ENCODE measurements around the gene TPK1. TPM values are rescaled to one million over a fixed set of nuclear protein-coding genes. Genes with fewer than 3 reads are reported as not detected.

TPK1 gene
- polyA plus RNA-seq, 4 donors: 2.7 to 21.9 (median 15.3) TPM

DNA sequence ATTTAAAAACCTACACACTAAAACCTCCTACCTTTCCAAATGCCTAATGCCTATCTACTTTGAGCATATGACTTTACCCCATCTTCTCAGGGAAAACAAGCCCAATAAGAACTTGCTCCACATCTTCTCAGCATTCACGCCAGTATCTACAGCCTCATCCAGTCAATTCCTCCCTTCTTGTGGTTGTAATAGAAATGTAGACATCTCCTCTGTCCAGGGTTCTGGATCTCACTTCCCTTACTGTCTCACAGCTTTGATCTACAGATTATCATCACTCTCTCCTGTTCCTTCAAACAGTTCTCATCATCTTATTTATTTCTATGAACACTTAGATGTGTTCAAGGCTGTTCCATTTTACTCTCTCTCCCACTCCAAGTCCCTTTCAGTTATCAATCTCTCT lies 361.9 kb downstream of the TPK1 start:
- WGBS, 3 donors: 42 to 84% (median 81%) methylated on average over 1 of the region's 1 CpG

DNA sequence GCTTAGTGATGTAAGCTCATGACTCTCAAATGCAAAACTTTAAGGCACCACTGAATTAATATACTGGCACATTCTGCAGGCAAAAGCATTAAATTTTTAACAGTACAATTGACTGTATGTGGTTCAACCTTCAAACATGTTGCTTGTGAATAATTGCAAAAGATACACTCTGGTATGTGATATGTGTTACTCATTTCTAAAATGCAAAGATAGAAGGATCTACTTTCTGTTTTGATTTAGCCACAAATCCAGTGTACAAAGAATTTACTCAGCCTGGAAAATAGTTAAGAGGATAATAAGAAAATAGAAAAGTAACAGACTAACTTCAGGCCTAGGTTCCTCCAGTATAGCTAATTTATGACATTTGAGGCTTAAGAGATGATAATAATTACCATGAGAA lies 365.8 kb downstream of the TPK1 start:
- H3K27ac ChIP-seq (ENCODE audit: low read depth in 1 of 3, low read length in 2 of 3): no peak overlapping the region
- no peaks in the 10 kb centered on the region for H3K27me3 ChIP-seq (ENCODE audit: control insufficient read depth in 3 of 3, insufficient read depth in 3 of 3, low read length in 3 of 3)
- H3K4me3 ChIP-seq (ENCODE audit: low read depth in 1 of 3, low read length in 3 of 3): no peak overlapping the region
- no peak for DNase-seq
- H3K4me1 ChIP-seq (ENCODE audit: control insufficient read depth in 3 of 3, insufficient read depth in 2 of 3, low read depth in 1 of 3, low read length in 2 of 3): no peaks in the 10 kb centered on the region
- peaks cover 0 to 5% (median 0%) of the 10 kb centered on the region in 3 donors for H3K36me3 ChIP-seq (ENCODE audit: control insufficient read depth in 3 of 3, insufficient read depth in 2 of 3, low read depth in 1 of 3, low read length in 3 of 3)
- no peak for FAIRE-seq
- H3K9me3 ChIP-seq (ENCODE audit: control insufficient read depth in 2 of 2, insufficient read depth in 1 of 2, low read depth in 1 of 2, low read length in 1 of 2): no peaks in the 10 kb centered on the region

More for the DNA sequence above, 361.9 kb downstream of the TPK1 start:
- Histone ChIP-seq H3K36me3 (ENCODE audit: control insufficient read depth in 3 of 3, insufficient read depth in 2 of 3, low read depth in 1 of 3, low read length in 3 of 3) (peaks cover 0 to 2% (median 0%) of the 10 kb centered on the region in 3 donors), H3K27ac (ENCODE audit: low read depth in 1 of 3, low read length in 2 of 3) (no peak overlapping the region), H3K27me3 (ENCODE audit: control insufficient read depth in 3 of 3, insufficient read depth in 3 of 3, low read length in 3 of 3) (no peaks in the 10 kb centered on the region), H3K4me3 (ENCODE audit: low read depth in 1 of 3, low read length in 3 of 3) (no peak overlapping the region), H3K4me1 (ENCODE audit: control insufficient read depth in 3 of 3, insufficient read depth in 2 of 3, low read depth in 1 of 3, low read length in 2 of 3) (no peaks in the 10 kb centered on the region), H3K9me3 (ENCODE audit: control insufficient read depth in 2 of 2, insufficient read depth in 1 of 2, low read depth in 1 of 2, low read length in 1 of 2) (no peaks in the 10 kb centered on the region)
- DNase-seq: no peak
- FAIRE-seq: no peak

DNA sequence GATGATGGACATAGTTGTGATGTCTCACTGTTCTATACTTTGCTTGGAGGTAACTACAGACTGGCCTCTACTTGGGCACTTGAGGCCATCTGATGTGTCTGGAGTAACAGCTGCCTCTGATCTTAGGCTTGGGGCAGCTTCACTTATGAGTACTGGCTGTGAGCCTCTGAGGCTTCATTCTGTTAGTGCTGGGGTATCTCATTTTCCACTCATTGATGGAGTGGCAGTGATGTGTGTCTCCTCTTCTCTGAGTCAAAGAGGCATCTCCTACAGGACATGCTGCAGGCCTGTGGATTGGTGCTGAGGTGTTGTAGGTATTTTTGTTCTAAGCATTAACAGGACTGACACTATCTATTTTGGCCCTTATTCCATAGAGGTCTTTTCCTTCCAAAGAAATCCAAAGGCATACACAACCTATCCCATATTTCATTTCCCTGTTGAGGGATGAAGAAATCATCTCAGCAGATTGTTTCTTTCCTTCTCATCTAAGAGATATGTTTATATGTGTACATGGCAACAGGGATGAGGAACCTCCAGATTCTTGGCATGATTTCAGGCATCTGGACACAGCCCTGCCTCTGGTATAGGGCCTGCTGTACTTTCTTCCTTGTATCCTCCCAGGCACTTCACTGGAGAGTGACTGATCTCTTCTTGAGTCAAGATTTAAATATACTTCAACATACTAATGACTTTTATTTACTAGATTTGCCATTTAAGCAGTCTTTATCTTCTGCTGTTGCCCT lies 366.7 kb downstream of the TPK1 start:
- DNase-seq (no peak), FAIRE-seq (no peak)
- Histone ChIP-seq H3K4me1 (ENCODE audit: control insufficient read depth in 3 of 3, insufficient read depth in 2 of 3, low read depth in 1 of 3, low read length in 2 of 3) (no peaks in the 10 kb centered on the region), H3K36me3 (ENCODE audit: control insufficient read depth in 3 of 3, insufficient read depth in 2 of 3, low read depth in 1 of 3, low read length in 3 of 3) (peaks cover 0 to 5% (median 0%) of the 10 kb centered on the region in 3 donors), H3K4me3 (ENCODE audit: low read depth in 1 of 3, low read length in 3 of 3) (no peak overlapping the region), H3K9me3 (ENCODE audit: control insufficient read depth in 2 of 2, insufficient read depth in 1 of 2, low read depth in 1 of 2, low read length in 1 of 2) (no peaks in the 10 kb centered on the region), H3K27ac (ENCODE audit: low read depth in 1 of 3, low read length in 2 of 3) (no peak overlapping the region), H3K27me3 (ENCODE audit: control insufficient read depth in 3 of 3, insufficient read depth in 3 of 3, low read length in 3 of 3) (no peaks in the 10 kb centered on the region)

DNA sequence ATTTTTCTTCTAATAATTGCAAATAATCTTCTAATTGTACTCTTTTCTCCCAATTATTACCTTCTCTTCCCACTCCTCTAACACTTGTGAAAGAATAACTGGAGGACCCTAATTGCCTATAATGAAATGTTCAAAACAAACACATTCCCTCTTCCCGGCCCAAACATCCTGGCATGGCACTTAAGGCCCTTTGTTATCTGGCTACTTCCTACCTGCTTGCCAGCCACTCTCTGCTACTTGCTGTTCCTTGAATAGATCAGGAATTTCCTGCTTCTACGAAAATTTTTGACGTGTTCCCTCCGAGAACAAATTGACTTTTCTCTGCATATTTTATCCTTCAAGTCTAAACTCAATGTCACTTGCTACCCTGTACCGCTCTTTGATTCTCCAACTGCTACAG lies 376.2 kb downstream of the TPK1 start:
- 73 to 86% (median 84%) methylated on average over 5 of the region's 5 CpGs for WGBS, 3 donors
- Histone ChIP-seq H3K27me3 (ENCODE audit: control insufficient read depth in 3 of 3, insufficient read depth in 3 of 3, low read length in 3 of 3) (no peaks in the 10 kb centered on the region), H3K9me3 (ENCODE audit: control insufficient read depth in 2 of 2, insufficient read depth in 1 of 2, low read depth in 1 of 2, low read length in 1 of 2) (peaks cover 0 to 12% of the 10 kb centered on the region in 2 donors), H3K4me3 (ENCODE audit: low read depth in 1 of 3, low read length in 3 of 3) (no peak overlapping the region), H3K36me3 (ENCODE audit: control insufficient read depth in 3 of 3, insufficient read depth in 2 of 3, low read depth in 1 of 3, low read length in 3 of 3) (peaks cover 0 to 4% (median 0%) of the 10 kb centered on the region in 3 donors), H3K27ac (ENCODE audit: low read depth in 1 of 3, low read length in 2 of 3) (no peak overlapping the region), H3K4me1 (ENCODE audit: control insufficient read depth in 3 of 3, insufficient read depth in 2 of 3, low read depth in 1 of 3, low read length in 2 of 3) (no peaks in the 10 kb centered on the region)
- no peak for FAIRE-seq
- no peak for DNase-seq

DNA sequence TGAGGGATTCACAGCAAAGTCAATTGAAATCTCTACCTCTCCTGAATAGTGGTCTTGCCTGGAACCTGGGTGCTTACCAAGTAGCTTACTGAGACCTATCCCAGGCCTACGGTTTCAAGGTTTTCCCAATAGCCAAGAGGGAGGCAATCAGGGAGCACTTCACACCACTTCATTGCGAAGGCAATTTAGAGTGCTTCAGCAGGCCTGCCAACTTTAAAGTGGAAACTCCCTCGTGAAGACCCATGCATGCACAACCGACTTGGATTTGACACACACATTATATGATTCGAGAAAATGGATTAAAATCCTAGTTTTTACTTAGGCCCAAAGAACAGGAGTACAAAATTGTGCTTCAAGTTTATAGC lies 380.8 kb downstream of the TPK1 start:
- DNase-seq: no peak
- H3K27me3 ChIP-seq (ENCODE audit: control insufficient read depth in 3 of 3, insufficient read depth in 3 of 3, low read length in 3 of 3): no peaks in the 10 kb centered on the region
- WGBS, 3 donors: 52 to 62% (median 56%) methylated on average over 5 of the region's 5 CpGs
- FAIRE-seq: no peak
- H3K9me3 ChIP-seq (ENCODE audit: control insufficient read depth in 2 of 2, insufficient read depth in 1 of 2, low read depth in 1 of 2, low read length in 1 of 2): no peaks in the 10 kb centered on the region
- H3K4me3 ChIP-seq (ENCODE audit: low read depth in 1 of 3, low read length in 3 of 3): no peak overlapping the region
- H3K27ac ChIP-seq (ENCODE audit: low read depth in 1 of 3, low read length in 2 of 3): no peak overlapping the region
- no peaks in the 10 kb centered on the region for H3K4me1 ChIP-seq (ENCODE audit: control insufficient read depth in 3 of 3, insufficient read depth in 2 of 3, low read depth in 1 of 3, low read length in 2 of 3)
- H3K36me3 ChIP-seq (ENCODE audit: control insufficient read depth in 3 of 3, insufficient read depth in 2 of 3, low read depth in 1 of 3, low read length in 3 of 3): no peaks in the 10 kb centered on the region

DNA sequence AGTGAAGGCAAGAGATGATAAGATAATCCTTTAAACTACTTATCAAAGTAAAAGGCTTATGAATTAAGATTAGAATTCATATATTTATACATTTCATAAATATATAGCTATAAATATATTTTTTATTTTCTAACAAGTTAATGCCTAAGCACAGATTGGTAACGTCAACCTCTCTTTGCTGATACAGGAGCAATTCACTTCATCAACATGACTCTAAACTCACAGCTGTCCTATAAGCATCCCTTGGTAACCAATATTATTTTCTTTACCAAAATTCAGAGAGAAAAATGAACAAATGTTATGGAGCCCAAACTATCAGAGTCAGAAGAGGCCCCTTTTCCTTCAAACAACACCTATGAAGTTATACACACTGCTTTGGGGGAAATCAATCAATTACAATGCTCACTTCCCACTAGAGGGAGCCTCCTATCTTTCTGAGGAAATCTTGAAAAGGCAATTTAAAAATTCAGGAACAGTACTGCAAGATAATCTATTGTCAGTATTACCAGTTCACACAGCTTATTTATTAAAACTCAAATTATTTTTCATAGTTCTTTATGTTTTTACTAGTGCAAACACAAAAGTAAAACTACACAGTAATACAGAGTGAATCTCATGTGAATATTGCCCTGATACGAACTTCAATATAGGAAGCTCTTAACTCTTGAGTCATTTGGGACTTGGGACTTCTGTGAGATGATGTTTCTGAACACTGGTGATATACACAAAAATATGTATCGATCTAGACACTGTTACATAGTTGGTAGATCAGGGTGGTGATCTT lies 381.4 kb downstream of the TPK1 start:
- Histone ChIP-seq H3K4me1 (ENCODE audit: control insufficient read depth in 3 of 3, insufficient read depth in 2 of 3, low read depth in 1 of 3, low read length in 2 of 3) (no peaks in the 10 kb centered on the region), H3K36me3 (ENCODE audit: control insufficient read depth in 3 of 3, insufficient read depth in 2 of 3, low read depth in 1 of 3, low read length in 3 of 3) (no peaks in the 10 kb centered on the region), H3K4me3 (ENCODE audit: low read depth in 1 of 3, low read length in 3 of 3) (no peak overlapping the region), H3K9me3 (ENCODE audit: control insufficient read depth in 2 of 2, insufficient read depth in 1 of 2, low read depth in 1 of 2, low read length in 1 of 2) (no peaks in the 10 kb centered on the region), H3K27me3 (ENCODE audit: control insufficient read depth in 3 of 3, insufficient read depth in 3 of 3, low read length in 3 of 3) (no peaks in the 10 kb centered on the region), H3K27ac (ENCODE audit: low read depth in 1 of 3, low read length in 2 of 3) (no peak overlapping the region)
- FAIRE-seq (peak; percentile 19), DNase-seq (peak in 1 of 2 donors; percentile 19)
- 68 to 80% (median 75%) methylated on average over 3 of the region's 3 CpGs for WGBS, 3 donors

DNA sequence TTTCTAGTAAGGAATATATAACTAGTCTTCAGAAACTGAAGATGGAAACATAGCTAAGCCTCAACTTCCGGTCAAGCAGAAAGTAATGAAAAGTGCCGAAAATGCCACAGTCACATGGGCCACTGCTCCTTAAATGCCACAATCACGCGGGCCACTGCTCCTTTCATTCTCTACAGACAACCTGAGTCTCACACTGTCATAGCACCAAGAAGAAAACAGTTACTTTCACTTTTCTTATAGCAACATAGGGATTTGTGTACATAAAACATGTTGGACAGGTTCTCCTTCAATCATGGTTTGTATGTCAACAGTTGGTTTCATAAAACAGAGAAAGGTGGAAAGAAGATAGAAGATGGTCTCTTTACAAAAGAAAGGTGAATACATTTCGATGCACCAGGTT lies 383.8 kb downstream of the TPK1 start:
- no peaks in the 10 kb centered on the region for H3K4me1 ChIP-seq (ENCODE audit: control insufficient read depth in 3 of 3, insufficient read depth in 2 of 3, low read depth in 1 of 3, low read length in 2 of 3)
- no peak overlapping the region for H3K4me3 ChIP-seq (ENCODE audit: low read depth in 1 of 3, low read length in 3 of 3)
- 32 to 74% (median 52%) methylated on average over 5 of the region's 5 CpGs for WGBS, 3 donors
- DNase-seq (peak in 1 of 2 donors; percentile 36), FAIRE-seq (no peak)
- no peaks in the 10 kb centered on the region for H3K36me3 ChIP-seq (ENCODE audit: control insufficient read depth in 3 of 3, insufficient read depth in 2 of 3, low read depth in 1 of 3, low read length in 3 of 3)
- no peaks in the 10 kb centered on the region for H3K9me3 ChIP-seq (ENCODE audit: control insufficient read depth in 2 of 2, insufficient read depth in 1 of 2, low read depth in 1 of 2, low read length in 1 of 2)
- no peak overlapping the region for H3K27ac ChIP-seq (ENCODE audit: low read depth in 1 of 3, low read length in 2 of 3)
- H3K27me3 ChIP-seq (ENCODE audit: control insufficient read depth in 3 of 3, insufficient read depth in 3 of 3, low read length in 3 of 3): no peaks in the 10 kb centered on the region

DNA sequence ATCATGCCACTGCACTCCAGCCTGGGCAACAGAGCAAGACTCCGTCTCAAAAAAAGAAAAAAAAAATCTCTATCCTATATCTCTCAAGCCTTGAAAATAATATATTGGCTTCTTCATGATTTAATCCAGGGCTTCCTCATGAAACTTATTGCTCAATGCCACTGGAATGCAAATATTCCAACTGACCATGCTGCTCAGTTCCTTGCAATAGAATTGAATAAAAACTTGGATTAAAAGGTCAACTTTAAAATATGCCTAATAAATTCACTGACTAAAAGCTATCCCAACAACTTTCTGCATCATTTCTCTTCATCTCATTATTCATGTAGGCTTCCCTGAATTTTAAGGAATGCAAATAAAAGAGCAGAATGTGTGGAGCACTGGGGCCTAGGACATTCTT lies 390.3 kb downstream of the TPK1 start:
- Histone ChIP-seq H3K4me3 (ENCODE audit: low read depth in 1 of 3, low read length in 3 of 3) (no peak overlapping the region), H3K27me3 (ENCODE audit: control insufficient read depth in 3 of 3, insufficient read depth in 3 of 3, low read length in 3 of 3) (no peaks in the 10 kb centered on the region), H3K9me3 (ENCODE audit: control insufficient read depth in 2 of 2, insufficient read depth in 1 of 2, low read depth in 1 of 2, low read length in 1 of 2) (no peaks in the 10 kb centered on the region), H3K27ac (ENCODE audit: low read depth in 1 of 3, low read length in 2 of 3) (no peak overlapping the region), H3K36me3 (ENCODE audit: control insufficient read depth in 3 of 3, insufficient read depth in 2 of 3, low read depth in 1 of 3, low read length in 3 of 3) (no peaks in the 10 kb centered on the region), H3K4me1 (ENCODE audit: control insufficient read depth in 3 of 3, insufficient read depth in 2 of 3, low read depth in 1 of 3, low read length in 2 of 3) (no peaks in the 10 kb centered on the region)
- WGBS, 3 donors: 88 to 100% (median 100%) methylated on average over 1 of the region's 1 CpG
- DNase-seq (no peak), FAIRE-seq (no peak)
